Activated naive CD4-positive, alpha-beta T cell treated with anti-CD3 and anti-CD28 coated beads, Interleukin-2, amount 50 U/mL, for 72 hours (primary cell): Measurements from ENCODE around the gene TM9SF4. TPM values are rescaled to one million over a fixed set of nuclear protein-coding genes. Genes with fewer than 3 reads are reported as not detected.

Source experiments
- ATAC-seq, 2 donors: fragments of 150-1000 bp; cut with Tn5 transposase; 2 replicates each; pipeline ENCODE4 v1.10.0; 2021; ENCODE audit warnings: mild to moderate bottlenecking in 2 of 2, moderate library complexity in 2 of 2
- DNase-seq, 2 donors: peaks; one replicate each; pipeline ENCODE4 v3.0.0; 2021 to 2022; ENCODE audit warnings: low spot score in 2 of 2
- H3K27ac Mint-ChIP-seq, 2 donors: one replicate each; pipeline ENCODE4 v1.8.0; 2022; ENCODE audit warnings: mild to moderate bottlenecking in 2 of 2, mixed read lengths in 2 of 2
- H3K36me3 Mint-ChIP-seq, 2 donors: one replicate each; pipeline ENCODE4 v1.8.0; 2022; ENCODE audit warnings: mixed read lengths in 2 of 2
- H3K9me3 Mint-ChIP-seq, 2 donors: one replicate each; pipeline ENCODE4 v1.8.0; 2022; ENCODE audit warnings: mixed read lengths in 2 of 2
- total RNA-seq, 2 donors: library from RNA; stranded (reverse); gene quantifications; one replicate each; pipeline ENCODE4 v1.2.3, GENCODE V29; 2022

TM9SF4 gene, protein sequence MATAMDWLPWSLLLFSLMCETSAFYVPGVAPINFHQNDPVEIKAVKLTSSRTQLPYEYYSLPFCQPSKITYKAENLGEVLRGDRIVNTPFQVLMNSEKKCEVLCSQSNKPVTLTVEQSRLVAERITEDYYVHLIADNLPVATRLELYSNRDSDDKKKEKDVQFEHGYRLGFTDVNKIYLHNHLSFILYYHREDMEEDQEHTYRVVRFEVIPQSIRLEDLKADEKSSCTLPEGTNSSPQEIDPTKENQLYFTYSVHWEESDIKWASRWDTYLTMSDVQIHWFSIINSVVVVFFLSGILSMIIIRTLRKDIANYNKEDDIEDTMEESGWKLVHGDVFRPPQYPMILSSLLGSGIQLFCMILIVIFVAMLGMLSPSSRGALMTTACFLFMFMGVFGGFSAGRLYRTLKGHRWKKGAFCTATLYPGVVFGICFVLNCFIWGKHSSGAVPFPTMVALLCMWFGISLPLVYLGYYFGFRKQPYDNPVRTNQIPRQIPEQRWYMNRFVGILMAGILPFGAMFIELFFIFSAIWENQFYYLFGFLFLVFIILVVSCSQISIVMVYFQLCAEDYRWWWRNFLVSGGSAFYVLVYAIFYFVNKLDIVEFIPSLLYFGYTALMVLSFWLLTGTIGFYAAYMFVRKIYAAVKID
- total RNA-seq = 10 to 100 TPM; 41.0 to 45.4 TPM

DNA sequence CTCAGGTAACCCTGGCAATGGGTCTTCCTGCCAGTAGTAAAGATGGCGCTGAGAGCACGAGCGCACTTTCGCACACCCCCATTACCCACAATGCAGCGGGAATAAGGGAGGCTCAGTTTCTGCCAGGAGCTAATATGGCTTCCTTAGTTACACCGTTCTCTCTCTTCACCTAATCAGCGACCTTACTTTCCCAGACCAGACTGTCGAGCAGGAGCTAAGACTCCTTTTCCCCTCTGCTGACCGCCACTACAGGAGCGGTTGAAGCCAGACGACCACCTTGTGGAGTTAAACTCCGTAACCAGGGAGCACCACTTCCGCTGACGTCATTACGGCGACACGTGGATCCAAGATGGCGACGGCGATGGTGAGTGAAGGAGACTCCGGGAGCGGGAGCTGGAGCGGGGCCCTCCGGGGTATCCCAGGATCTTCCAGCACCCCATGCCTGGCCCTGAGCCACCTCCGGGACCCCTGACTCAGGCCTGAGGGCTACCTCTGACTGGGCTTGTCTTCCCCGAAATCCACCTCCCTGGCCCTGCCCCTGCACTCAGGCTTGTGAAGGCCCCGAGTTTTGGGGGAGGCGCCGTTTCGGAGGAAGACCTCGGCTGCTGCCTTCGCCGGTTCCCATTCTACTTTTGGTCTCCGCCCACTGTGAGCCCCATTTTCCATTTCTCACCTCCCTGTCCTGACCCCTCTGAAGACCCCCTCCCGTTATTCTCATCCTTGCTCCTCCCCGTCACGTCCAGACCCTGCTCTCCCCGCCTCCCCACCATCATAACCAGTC, at the start of gene TM9SF4:
Gene TM9SF4, plus strand, starts transcription at position 323 of the 781 bp plus-strand sequence. Its CDS starts 27 bp downstream, at position 350.
- peaks cover 15 to 18% of the 10 kb centered on the region in 2 donors for H3K36me3 Mint-ChIP-seq
- no peaks in the 10 kb centered on the region for H3K9me3 Mint-ChIP-seq
- peak within 1 kb of the TSS; percentile 99 to 100 for H3K27ac Mint-ChIP-seq
- DNase-seq (peak; percentile 89 to 91), ATAC-seq (peak; percentile 86 to 87)

DNA sequence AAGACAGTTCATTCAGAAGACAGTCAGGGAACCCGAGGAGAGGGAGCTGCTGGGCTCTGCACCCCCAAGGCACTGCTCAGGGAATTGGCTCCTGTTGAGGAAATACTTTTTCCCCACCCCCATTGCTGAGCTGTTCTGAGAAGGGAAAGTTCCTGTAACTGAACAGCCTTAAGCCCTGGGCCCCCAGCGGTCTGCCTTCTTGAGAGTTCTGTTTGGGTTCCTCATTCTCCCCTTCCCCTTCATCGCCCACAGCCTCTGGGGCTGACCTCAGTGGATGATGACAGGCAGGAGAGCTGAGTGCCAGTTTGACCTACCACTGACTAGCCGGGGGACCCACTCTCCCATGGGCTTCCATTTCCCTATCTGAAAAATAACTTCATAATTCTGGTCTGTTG, 46.7 kb upstream of the TM9SF4 start:
- Mint-ChIP-seq H3K9me3 (no peaks in the 10 kb centered on the region), H3K36me3 (no peaks in the 10 kb centered on the region), H3K27ac (peak overlapping the region in 1 of 2 donors; percentile 26)
- ATAC-seq (peak in 1 of 2 donors; percentile 38), DNase-seq (no peak)

DNA sequence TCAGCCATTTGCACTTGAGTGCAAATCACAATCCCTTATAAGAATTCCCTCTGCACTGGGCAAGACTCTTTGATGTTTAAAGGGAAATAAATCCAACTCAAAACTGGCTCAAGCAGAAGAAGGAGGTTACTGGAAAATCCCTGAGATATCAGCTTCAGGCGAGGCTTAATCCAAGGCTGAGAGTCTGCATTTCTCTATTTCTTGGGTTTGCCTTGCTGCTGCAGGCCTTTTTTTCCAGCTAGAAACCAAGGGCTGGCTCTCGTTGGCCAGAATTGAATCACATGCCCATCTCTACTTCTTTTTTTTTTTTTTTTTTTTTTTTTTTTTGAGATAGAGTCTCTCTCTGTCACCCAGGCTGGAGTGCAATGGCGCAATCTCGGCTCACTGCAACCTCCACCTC, 45.8 kb upstream of the TM9SF4 start:
- Mint-ChIP-seq H3K36me3 (no peaks in the 10 kb centered on the region), H3K27ac (no peak overlapping the region)
- no peak for ATAC-seq

DNA sequence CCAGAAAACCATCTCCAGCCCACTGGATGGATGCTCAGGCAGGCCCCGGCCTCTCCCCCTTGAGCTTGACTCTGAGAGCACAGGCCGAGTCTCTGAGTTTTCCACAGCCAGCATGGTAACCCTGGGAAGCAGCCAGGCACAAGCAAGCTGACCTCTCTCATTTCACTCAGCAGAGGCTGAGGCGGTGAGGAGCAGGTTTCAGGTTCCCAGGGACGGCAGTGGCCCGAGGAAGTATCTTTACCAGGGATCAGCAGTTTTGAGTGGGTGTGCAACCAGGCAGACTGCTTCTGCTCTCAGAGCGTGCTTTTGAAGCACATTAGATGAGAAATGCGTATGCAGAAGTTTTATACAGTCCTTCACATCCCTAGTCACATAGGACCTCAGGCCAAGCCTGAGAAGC, 44.8 kb upstream of the TM9SF4 start:
- ATAC-seq = no peak
- no peak for DNase-seq
- no peaks in the 10 kb centered on the region for H3K9me3 Mint-ChIP-seq
- no peaks in the 10 kb centered on the region for H3K36me3 Mint-ChIP-seq
- H3K27ac Mint-ChIP-seq = no peak overlapping the region

More for the DNA sequence above, 45.8 kb upstream of the TM9SF4 start:
- no peaks in the 10 kb centered on the region for H3K9me3 Mint-ChIP-seq
- DNase-seq = no peak

DNA sequence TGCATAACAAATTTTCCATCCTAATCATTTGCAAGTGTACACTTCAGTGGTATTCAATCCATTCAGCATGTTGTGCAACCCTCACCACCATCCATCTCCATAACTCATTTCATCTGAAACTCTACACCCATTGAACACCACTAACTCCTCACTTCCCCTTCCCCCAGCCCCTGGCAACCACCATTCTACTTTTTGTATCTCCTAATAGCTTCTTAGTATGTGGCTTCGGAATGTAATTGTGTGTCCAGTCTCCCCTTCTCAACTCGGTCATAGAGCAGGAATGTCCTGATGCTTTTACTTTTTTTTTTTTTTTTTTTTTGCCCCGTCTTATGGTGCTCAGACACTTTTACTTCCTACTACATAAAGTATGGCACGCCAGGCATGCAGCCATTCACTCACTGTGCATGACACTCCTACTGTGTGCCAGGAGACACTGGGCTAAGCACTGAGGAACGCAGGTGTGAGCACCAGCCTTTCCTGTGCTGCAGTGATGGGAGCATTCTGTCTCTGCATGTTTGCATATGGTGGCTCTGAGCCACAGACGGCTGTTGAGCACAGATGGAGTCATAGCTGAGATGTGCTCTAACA, 42.2 kb upstream of the TM9SF4 start:
- H3K36me3 Mint-ChIP-seq = no peaks in the 10 kb centered on the region
- H3K9me3 Mint-ChIP-seq = no peaks in the 10 kb centered on the region
- H3K27ac Mint-ChIP-seq = no peak overlapping the region
- ATAC-seq (no peak), DNase-seq (no peak)

DNA sequence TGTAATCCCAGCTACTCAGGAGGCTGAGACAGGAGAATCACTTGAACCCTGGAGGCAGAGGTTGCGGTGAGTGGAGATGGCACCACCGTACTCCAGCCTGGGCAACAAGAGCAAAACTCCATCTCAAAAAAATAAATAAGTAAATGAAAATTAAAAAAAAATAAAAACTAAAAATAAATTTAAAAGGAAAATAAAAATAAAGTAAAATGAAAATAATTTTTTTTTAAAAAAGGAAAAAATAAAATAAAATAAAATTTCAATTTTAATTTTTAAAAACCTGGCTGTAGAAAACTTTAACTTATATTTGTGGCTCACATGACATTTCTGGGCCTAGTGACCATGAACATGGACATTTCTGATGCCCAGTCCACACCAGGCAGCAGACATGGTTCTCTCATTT, 41.3 kb upstream of the TM9SF4 start:
- Mint-ChIP-seq H3K9me3 (no peaks in the 10 kb centered on the region), H3K36me3 (no peaks in the 10 kb centered on the region), H3K27ac (no peak overlapping the region)
- ATAC-seq = no peak
- DNase-seq = no peak

DNA sequence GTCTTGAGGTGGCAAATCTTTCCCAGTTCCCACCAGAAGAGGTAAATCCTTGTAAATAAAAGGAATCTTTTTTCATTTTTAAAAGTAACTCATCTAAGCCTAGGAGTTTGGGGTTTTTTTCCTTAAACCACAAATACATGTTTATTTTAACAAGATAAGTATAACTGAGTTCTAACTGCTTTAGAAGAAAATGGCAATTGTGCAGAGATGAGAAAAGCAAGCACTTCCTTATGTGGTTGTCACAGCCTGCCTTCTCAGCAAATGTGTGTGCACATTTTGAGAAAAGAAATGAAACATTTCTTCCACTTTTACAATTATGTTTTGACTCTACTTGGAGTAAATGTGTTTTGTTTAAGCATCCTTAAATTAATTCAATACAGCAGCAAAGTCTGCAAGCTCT, 39.8 kb upstream of the TM9SF4 start:
- no peak for DNase-seq
- H3K27ac Mint-ChIP-seq = no peak overlapping the region
- H3K9me3 Mint-ChIP-seq = no peaks in the 10 kb centered on the region
- H3K36me3 Mint-ChIP-seq = no peaks in the 10 kb centered on the region
- no peak for ATAC-seq

DNA sequence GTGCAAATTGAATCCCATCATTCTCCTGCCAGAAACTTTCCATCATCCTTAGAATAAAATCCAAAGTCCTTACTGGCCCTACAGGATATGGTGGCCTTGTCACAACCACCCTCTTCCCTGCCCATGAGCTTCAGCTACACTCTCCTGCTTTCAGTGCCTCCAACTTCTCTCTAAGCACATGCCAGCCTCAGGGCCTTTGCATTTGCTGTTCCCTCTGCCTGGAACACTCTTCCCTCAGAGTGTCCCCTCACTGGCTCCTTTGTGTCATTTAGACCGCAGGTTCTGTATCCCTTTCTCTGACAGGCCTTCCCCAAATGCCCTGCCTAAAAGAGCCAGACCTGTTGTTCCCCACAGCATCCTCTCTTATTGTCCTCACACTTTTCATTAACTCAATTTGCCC, 39.2 kb upstream of the TM9SF4 start:
- Mint-ChIP-seq H3K27ac (no peak overlapping the region), H3K36me3 (no peaks in the 10 kb centered on the region), H3K9me3 (no peaks in the 10 kb centered on the region)
- ATAC-seq (no peak), DNase-seq (no peak)

DNA sequence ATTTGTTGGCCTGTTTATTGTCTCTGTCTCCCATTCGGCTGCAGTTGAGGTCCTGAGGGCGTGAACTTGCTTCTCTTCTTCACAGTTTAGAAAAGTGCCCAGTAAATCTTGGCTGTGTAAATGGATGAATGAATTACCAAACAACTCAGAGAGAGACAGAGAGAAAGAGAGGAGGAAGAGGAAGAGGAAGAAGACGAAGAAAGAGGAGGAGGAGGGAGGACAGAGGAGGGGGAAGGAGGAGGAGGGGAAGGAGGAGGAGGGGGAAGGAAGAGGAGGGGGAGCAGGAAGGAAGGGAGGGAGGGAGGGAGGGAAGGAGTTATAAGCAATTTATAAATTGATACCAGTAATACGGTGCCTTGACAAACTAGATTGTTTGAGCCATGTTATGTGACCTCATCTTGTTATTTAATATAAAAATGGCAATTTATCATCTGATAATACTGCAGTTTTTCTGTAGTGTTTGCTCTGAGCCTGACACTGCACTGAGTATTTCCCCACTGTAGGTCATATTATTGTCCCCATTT, 38.8 kb upstream of the TM9SF4 start:
- no peaks in the 10 kb centered on the region for H3K36me3 Mint-ChIP-seq
- no peak overlapping the region for H3K27ac Mint-ChIP-seq
- no peak for DNase-seq
- no peaks in the 10 kb centered on the region for H3K9me3 Mint-ChIP-seq
- ATAC-seq = no peak

DNA sequence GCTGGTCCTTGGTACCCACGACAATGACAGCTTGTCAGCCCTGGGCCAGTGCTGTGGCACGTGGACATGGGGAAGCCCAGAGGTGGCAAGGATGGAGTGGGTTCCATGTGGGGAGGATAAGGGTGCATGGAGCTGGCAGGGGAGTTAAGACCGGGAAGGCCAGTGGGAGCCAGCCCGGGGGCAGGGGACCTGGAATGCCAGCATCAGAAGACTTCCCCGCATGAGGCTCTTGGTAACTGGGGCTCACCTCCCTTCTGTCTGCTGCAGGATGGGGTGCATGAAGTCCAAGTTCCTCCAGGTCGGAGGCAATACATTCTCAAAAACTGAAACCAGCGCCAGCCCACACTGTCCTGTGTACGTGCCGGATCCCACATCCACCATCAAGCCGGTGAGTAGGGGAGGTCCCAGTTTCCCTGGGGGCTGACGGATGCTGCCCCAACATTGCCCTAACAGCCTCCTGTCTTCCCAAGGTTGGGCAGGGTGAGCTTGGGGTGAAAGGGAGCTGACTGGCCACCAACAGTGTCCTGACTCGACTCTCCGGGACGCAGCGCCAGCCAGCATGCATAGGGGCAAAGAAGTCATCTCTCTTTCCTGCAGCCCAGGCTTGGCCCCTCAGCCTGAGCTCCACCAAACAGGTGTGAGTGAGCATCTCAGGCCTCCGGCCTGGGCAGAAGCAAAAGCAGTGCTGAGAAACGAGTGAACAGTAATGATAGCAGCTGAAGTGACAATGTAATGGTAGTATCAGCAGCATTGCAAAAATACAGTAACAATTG, 37.9 kb upstream of the TM9SF4 start:
- H3K9me3 Mint-ChIP-seq = no peaks in the 10 kb centered on the region
- ATAC-seq = no peak
- H3K27ac Mint-ChIP-seq = no peak overlapping the region
- DNase-seq = peak in 1 of 2 donors; percentile 6
- no peaks in the 10 kb centered on the region for H3K36me3 Mint-ChIP-seq

DNA sequence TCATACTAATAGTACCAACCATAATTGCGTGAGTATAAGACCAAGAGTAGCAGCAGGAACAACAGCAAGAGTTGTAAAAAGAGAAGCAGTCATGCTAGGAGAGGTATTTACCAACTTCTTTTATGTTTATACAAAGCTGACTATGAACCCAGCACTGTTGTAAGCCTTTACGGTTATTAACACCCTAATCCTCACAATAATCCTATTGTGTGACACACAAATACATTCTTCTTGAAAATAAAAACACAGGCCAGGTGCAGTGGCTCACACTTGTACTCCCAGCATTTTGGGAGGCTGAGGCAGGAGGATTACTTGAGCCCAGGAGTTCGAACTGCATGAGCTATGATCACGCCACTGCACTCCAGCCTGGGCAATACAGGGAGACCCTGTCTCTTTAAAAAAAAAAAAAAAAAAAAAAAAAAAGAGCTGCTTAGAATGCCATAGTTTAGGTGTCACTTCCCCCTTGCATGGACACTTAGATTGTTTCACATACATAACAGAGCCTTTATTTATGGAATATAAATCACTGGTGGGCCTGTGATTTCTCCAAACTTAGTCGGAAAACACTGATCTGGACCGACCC, 37.3 kb upstream of the TM9SF4 start:
- ATAC-seq = no peak
- Mint-ChIP-seq H3K9me3 (no peaks in the 10 kb centered on the region), H3K36me3 (no peaks in the 10 kb centered on the region), H3K27ac (no peak overlapping the region)
- DNase-seq = no peak

DNA sequence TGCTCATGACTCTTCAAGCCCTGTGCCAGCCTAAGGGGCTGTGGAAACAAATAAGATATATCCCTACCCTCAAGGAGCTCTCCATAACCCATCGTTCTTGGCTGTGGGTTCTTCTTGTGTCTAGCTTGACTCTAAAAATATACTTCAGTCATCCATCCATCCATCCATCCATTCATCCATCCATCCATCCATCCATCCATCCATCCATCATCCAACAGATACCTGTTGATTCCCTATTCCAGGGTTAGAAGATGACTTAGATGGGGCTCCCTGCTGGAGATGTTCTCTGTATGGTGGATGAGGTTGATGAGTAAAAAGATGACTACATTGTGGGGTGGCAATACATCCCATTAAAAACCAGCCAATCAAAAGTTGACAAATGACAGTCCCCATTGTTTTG, 34.0 kb upstream of the TM9SF4 start:
- no peaks in the 10 kb centered on the region for H3K36me3 Mint-ChIP-seq

DNA sequence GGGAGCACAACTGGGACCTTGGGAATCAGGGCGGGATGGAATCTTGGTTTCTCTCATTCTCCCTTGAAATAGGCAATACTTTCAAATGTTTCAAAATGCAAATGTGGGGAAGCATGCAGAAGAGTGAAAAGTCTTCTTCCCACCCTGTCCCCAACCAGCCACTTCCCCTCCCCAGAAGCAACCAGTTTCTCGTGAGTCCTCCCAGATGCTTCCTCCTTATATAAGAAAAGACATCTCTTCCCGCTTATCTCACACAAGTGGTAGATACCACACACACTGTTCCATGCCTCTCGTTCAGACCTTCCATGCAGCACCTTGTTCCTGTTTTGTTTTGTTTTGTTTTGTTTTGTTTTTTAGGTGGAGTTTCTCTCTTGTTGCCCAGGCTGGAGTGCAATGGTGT, 32.3 kb upstream of the TM9SF4 start:
- ATAC-seq (no peak), DNase-seq (no peak)
- Mint-ChIP-seq H3K36me3 (no peaks in the 10 kb centered on the region), H3K27ac (no peak overlapping the region), H3K9me3 (no peaks in the 10 kb centered on the region)

More for the DNA sequence above, 34.0 kb upstream of the TM9SF4 start:
- DNase-seq = no peak
- Mint-ChIP-seq H3K27ac (no peak overlapping the region), H3K9me3 (no peaks in the 10 kb centered on the region)
- no peak for ATAC-seq

DNA sequence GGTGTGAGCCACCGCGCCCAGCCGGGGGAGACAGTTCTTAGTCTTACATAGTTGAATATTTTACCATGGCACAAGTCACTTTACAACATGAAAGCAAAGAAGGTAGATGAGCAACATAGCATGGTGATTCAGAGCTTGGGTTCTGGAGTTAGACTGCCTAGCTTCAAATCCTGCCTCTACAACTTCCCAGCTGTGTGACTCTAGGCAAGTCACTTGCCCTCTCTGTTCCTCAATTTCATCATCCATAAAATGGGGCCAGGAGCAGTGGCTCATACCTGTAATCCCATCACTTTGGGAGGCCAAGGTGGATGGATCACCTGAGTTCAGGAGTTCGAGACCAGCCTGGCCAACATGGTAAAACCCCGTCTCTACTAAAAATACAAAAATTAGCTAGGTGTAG, 31.2 kb upstream of the TM9SF4 start:
- DNase-seq (no peak), ATAC-seq (no peak)
- Mint-ChIP-seq H3K27ac (no peak overlapping the region), H3K9me3 (no peaks in the 10 kb centered on the region), H3K36me3 (no peaks in the 10 kb centered on the region)

DNA sequence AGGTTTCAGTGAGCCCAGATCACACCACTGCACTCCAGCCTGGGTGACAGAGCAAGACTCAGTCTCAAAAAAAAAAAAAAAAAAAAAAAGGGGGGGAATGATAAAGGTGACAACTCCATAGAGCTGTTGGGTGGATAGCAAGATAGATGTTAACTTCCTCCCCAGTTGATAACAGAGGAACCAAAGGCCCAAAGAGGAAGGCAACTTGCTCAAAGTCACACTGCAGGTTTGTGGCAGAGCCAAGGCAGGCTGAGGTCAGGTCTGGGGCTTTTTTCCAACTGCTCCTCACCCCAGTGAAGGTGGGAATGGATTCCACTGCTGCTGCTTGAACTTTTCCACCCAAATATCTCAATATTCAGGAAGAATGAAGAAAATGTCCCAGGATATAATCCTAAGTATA, 30.7 kb upstream of the TM9SF4 start:
- Mint-ChIP-seq H3K27ac (no peak overlapping the region), H3K9me3 (no peaks in the 10 kb centered on the region), H3K36me3 (no peaks in the 10 kb centered on the region)
- no peak for DNase-seq
- no peak for ATAC-seq

DNA sequence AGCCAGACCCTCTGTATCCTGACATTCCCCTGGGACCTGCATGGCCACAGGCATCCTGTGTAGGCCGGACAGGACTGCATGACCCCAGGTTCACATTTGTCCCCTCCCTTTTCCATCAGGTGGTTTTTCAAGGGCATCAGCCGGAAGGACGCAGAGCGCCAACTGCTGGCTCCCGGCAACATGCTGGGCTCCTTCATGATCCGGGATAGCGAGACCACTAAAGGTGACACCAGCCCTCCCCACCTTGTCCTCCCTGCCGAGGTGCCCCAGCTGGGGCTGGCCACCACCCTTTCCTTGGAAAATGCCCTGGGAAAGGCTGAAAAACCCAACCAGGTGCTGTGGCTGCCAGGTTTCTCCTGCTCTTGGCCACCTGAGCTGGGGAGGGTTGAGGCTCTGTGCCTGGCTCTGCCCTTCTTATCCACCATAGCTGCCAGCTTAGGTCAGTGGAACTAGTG, 29.8 kb upstream of the TM9SF4 start:
- H3K36me3 Mint-ChIP-seq = no peaks in the 10 kb centered on the region
- no peak for ATAC-seq
- H3K9me3 Mint-ChIP-seq = no peaks in the 10 kb centered on the region
- no peak overlapping the region for H3K27ac Mint-ChIP-seq
- no peak for DNase-seq
